GM21528 (cell line): ENCODE measurements around the gene ZWILCH.
"Not testable (repeated sequence)": the region's sequence is repeated elsewhere in the genome, so short reads cannot be mapped to it uniquely, and the experiment has no call there.

Experiments
- ATAC-seq: cut with Tn5 transposase; IDR thresholded peaks from one replicate; pipeline ENCODE4 v1.9.1; 2021; ENCODE audit warnings: mild to moderate bottlenecking, moderate library complexity; ENCODE audit not compliant: unreplicated experiment, low FRiP score

ZWILCH gene

DNA sequence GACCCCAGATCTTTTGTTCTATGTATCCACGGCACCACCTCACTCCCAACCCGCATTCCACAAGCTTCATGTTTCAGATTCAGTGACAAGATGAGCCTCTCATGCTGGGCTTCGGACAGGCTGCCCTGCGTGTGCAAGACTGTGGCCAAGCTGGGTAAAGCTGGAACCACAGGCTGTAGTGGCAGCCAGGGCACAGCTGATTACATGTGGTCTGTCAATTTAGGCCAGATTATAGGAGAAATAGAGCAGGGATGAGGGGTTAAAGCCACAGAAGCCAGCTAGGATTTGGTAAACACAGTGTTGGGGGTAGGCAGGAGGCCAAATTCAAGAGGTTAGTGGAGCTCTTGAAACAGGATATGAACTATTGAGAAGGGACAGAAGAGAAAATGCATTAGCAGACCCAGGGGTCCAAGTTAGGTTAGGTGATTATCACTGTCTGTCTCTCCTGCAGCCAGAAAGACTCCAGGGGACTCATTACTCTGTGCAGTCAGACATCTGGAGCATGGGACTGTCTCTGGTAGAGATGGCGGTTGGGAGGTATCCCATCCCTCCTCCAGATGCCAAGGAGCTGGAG, 20.5 kb upstream of the ZWILCH start:
- no peak for ATAC-seq

DNA sequence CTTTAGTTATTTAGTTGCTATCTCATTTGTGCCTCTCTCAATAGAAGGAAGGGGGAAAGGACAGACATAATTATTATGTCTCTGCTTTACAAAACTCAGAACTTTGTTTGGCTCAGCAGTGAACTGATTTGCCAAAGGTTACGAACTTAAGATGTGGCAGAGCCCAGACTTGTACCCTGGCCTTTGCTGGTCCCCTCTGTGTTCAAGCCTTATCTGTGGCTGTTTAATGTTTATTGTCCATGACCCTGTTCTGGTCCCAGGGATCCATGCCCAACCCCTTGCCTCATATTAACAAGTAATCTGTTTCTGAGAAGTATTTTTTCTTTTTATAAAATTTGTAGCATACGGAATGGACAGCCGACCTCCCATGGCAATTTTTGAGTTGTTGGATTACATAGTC, 18.2 kb upstream of the ZWILCH start:
- no peak for ATAC-seq

DNA sequence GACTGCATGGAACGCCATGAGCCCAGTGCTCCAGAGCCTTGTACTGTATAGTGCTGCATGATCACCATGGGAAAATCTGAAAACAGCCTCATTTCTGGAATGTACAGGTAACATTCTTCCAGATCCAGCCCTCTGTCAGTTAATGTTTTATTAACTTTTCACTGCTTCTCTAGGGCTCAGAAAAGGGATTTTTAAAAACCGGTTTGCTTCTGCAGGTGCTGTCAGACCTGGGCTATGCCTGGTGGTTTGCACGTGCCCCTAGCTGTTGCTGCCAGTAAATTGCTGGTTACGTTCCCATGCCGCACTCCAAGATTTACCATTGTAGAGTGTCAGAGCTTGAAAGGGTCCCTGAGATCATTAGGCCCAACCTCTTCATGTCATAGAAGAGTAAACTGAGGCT, 16.6 kb upstream of the ZWILCH start:
- no peak for ATAC-seq

DNA sequence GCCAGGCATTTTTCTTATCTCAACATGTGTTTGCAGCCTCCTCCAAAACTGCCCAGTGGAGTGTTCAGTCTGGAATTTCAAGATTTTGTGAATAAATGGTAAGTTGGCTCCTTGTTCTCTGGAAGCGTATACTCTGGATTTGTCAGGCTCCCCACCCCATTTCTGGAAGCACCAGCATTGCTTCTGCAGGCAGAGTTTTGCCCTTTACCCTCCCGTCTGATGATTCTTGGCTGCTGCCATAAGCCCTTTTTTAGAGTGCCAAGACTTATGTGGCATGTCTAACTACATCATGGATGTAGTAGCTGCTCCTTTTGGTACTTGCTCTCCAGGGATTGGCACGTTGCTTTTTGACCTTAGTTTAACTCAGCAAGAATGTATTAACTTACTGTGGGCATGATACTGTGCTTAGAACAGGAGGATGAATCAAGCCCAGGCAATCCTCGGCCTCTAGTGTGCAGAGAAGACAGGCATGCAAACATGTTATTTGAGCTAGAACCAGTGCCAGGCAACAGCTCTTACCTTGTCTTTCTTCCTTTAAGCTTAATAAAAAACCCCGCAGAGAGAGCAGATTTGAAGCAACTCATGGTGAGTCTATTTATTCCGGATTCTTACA, 15.8 kb upstream of the ZWILCH start:
- ATAC-seq = no peak

DNA sequence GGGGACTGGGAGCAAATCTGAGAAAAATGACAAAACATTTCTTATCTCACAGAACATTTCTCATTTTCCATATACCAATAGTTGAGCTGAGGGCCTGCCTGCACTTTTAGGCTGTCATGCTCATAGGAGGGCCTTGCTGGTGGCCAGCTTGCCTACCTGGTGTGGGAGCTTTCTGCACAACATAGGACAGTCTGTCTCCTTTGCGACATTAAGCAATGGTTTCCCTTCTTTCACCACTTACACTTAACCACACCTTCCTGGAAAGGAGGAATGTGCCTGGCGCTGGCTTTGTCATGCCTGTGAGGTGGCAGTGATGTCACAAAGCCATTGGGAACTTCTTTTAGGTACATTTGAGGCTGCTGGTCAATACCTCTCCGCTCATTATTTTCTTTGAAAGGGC, 13.3 kb upstream of the ZWILCH start:
- ATAC-seq = no peak

DNA sequence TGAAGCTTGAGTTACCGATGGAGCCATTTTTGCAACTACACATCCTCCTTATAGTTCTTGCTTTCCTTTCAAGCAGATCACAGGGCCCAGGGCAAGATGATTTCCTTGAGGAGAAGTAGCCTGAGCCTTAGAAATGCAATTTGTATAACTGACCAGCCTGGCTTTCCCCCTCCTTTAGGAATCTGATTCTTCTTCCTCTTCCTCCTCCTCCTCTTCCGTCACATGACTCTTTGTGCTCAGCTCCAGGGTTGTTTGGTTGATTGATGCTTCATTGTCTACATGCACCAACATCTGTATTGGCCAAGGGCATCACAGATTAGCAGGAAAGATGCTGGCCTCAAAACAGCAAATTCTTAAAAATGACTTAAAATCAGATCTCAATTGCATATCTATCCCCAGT, 10.9 kb upstream of the ZWILCH start:
- ATAC-seq = no peak

DNA sequence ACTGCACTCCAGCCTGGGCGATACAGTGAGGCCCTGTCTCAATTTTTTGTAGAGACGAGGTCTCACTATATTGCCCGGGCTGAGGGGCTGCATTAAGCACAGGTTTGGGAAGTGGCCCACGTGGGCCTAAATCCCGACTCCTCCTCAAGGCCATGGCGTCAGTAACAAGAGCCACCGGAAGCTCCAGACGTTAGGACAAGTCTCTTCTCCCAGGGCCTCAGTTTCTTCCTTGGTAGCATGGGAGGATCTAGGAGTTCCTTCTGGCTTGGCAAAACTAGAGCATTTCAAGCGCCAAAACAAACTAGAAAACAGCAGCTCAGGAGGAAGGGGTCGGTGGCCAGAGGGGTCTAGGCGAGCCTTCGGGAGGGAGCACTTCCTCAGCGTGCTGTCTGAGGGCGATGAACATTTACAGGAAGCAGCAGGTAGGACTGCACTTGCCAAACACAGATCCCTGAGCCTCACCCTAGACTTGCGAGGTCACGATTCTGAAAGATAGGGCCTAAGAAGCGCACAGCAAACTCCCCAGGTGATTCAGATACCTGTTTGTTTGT, 8.1 kb upstream of the ZWILCH start:
- ATAC-seq = no peak

DNA sequence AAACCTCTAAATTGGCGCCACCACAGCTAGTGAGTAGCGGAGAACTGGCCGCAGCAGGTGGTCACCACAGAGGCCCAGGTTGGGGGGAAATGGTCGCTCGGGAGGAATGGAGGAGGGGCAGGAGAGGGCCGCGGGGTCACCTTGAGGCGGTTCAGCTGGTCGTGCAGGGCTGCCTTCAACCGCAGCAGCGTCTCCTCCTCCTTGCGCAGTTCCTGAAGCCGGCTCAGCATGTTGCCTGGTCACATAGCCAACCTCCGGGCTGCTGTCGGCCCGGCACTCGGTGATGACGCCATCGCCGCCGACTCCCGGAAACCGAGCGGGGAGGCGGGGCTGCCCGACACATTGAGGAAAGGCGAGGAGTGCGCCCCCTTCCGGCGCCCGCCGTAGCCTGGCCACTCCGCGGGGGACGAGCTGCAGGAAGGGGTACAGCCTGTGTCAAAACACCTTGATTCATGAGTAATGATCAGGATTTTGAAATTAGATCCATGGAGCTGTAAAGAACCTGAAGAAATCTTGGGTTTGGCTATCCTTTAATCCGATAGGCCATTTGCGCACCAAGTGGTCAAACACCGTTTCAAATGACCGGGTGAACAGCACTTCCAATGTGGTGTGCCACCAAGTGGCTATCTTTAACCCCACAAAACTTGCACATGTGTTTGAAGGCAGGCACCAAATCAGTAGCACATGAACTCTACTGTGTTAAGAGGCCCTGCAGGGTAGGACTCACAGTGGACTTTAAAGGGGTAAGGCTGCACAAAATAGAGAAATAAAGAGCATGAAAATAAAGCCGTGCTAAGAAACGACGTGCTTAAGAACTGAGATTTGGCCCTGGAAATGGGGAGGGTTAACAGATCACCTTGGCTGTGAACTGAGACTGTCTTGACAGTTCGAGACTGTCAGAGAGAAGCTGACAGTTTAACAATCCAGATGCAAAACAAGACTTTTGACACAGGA, 7.3 kb upstream of the ZWILCH start, which contains the start of gene SNAPC5:
Gene SNAPC5 (minus strand): TSS at position 261 of the 954 bp plus-strand sequence. CDS start 31 bp downstream, at position 230.
- ATAC-seq = peak; percentile 74

DNA sequence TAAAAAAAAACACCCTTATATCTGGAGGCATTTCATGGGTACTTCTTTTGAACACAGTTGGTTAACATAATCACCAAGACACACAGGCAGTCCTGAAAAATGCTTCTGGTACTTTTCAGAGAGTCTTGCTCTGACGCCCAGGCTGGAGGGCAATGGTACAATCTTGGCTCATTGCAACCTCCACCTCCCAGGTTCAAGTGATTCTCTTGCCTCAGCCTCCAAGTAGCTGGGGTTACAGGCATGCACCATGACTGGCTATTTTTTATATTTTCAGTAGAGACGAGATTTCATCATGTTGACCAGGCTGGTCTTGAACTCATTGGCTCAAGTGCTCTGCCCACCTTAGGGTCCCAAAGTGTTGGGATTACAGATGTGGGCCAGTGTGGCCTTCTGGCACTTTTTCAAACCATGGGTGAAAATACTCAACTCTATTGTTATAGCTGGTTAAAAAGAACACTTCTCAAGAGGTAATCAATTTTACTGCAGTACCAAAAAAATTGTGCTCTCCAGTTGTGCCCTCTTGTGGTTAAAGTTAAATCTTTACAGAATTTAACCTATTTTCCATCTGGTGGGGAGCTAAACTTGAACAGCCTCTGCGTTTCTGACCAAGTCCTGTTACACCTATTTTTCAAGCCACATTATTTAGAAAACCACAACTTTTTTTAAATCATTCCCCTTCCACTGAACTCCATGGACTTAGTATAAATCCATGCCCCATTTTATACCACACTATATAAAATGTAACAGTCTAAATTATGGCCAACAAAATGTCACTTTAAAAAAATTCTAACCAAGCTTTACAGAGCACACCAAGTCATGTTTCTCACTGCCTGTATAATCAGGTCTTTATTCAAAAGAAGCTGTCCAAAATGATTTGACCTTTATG, 6.4 kb upstream of the ZWILCH start:
- no peak for ATAC-seq

DNA sequence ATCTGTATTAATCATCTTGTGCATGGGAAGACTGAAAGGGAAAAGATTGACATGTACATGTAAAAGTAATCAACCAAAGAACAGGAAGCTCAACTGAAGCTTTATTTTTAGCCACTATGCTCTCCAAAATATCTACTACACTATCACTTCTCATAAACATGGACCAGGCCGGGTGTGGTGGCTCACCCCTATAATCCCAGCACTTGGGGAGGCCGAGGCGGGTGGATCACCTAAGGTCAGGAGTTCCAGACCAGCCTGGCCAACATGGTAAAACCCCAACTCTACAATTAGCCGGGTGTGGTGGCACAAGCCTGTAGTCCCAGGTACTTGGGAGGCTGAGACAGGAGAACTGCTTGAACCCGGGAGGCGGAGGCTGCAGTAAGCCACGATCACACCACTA, 4.8 kb upstream of the ZWILCH start:
- not testable (repeated sequence) for ATAC-seq

DNA sequence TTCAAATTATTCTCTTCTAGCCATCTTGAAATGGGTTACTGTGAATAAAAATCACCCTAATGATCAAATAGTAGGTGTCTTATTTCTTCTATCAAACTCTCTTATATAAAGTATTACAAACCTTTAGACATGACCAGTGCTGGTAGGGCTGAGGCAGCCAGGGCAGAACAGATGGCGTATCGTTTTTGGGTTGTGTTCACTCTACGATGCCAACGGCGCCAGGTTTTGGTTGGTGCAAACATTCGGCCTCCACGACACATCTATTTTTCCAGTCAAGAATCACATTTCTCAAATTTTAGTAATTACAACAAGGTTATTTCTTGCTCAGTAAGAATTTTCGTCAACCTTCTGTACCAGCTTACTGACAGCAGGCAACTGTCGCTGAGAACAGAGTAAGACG, 2.6 kb upstream of the ZWILCH start:
- no peak for ATAC-seq

DNA sequence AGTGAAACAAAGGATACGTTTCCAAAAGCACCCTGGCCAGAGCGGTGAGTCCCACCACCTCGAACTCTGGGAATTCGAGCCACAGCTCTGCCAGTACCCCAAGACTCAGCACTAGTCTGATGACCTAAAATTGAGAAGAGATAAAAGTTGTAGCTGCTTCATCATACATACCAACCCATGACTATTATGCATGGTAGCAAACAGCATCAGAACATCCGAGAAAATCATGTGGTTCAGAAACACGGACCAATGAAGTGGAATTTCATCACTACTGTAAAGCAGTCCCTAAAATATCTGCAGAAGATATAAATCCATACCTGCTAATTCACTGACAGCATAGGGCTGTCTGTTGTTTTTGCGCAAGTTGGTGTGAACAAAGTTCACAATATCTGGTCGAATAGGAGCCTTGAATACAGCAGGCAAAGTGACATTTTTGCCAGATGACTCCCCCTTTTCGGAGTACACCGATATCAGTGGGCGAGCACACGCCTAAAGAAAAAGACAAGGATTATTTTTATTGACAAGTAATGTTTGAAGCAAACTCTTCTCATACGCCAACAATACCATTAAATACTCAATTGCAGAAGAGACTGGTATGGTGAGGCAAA, 2.0 kb upstream of the ZWILCH start:
- ATAC-seq = not testable (repeated sequence)

DNA sequence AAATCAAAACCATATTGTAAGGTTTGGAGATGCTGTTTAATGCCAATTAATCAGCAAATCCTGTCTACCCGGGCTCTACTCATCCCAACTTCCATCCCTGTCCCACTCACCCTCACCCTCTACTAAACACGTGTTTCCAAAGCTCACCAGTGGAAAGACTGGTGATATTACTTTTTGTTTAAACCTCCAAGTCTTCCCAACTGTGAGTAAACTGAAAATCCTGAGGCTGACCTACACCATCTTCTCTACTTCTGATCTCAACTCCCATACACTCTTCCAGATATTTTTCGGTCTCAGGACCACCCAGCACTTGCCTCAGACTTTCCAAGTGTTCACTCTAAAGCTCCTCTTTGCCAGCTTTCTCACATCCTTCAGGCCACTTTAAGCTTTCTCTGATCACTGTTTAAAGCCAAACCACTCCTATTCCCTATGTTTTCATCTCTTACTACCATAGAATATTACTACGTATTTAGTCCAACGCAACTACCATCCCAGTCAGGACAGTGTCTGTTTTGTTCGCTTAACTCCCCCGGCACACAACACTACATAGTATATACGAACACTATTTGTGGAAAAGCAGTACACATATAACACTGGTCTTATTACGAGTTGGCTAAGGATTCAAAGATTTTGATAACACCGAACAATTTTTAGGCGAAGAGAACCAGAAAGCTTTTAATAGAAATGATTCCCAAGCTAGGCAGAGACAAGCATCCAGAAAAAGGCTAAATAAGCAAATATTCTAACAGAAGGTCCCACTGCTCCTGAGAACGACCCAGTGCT, 1.2 kb upstream of the ZWILCH start:
- ATAC-seq = no peak

DNA sequence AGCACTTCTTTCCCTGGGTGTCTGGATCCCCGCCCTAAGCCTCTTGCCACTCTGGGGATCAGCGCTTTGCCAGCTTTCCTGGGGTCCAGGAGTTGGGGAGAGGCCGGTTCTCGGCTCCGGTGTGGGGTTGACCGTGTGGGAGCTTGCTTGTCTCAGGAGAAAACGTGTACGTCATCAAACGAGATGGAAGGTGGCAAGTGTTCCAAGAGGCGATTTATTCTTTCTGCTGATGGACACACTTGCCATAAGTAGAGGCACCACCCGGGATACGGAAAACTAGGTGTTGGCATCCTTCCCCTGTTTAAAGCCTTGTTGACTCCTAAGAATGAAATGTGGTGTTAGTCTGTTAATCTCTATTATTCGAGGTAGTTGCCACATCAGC, 295 bp downstream of the ZWILCH start:
- ATAC-seq = peak; percentile 22

DNA sequence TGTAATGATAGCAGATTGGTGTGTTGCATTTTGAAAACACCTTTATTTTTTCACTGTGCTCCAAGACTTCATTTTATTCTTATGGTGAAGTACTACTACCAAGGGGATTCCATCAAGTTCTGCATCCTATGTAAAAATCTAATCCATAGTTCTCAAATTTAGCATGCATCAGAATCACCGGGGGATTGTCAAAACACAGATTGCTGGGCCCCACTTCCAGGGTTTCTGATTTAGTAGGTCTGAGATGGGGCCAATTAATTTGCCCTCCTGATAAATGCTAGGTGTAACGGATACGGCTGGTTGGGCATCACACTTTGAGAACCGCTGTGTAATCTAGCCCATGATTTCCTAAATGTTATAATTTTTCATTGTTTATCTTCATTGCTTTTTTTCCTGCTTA, 692 bp downstream of the ZWILCH start:
- ATAC-seq = no peak

DNA sequence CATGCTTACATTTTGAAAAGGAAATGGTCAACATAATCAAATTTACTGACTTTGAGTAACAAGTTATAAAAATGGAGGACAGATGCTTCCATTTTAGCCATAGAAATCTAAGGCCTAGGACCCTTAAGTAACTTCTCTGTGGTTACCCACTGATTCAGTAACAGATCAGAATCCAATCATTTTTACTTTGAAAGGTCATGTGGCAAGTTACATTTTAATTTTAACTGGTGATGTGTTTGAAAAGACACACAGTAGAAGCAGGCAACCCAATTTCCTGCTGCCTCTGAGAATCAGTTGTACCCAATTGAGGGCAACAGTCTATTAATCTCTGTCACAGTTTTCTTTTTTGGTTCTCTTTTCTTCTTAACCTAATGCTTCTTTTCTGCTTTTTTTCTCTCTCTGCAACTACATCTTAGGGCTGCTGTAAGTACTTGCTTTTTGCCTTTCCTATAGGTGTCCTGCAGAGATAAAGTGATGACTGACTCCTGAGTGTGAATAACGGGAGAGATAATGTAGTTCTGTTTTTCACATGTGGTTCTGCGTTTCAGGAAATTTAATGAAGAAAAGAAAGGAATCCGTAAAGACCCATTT, 3.3 kb downstream of the ZWILCH start:
- ATAC-seq = no peak

DNA sequence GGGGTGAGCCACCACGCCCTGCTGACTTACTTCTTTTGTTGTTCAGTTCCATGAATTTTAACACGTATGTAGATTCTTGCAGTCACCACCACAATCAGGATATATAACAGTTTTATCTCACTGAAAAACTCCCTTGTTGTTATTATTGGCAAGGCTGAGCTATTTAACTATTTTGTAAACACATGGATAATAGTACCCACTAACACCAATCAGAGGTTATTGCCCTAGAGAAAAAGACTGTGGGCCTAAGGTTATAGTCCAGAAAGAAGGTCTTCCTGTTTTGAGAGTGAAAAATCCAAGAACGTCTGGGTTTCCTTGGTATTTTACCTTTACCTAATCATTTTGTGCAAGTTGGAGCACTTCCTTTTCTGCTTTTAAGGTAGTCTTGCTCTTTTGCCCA, 9.5 kb downstream of the ZWILCH start:
- ATAC-seq = no peak

DNA sequence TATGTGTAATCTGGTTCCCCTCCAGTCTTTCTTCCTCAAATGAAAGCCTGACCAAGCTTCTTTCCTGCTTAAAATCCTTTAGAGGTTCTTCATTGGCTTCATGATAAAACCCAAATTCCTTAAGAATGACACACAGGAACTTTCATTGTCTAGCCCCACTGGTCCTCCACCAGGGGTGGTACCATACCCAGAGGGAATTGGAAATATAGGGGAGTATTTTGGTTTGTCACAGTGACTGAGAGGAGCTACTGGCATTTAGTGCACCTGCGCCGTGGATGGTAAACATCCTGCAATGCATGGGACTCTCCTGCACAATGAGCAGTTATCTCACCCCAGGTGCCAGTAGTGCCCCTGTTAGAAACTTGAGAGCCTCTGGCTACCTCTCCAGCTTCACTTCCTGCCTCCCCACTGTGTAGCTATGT, 10.8 kb downstream of the ZWILCH start:
- no peak for ATAC-seq

DNA sequence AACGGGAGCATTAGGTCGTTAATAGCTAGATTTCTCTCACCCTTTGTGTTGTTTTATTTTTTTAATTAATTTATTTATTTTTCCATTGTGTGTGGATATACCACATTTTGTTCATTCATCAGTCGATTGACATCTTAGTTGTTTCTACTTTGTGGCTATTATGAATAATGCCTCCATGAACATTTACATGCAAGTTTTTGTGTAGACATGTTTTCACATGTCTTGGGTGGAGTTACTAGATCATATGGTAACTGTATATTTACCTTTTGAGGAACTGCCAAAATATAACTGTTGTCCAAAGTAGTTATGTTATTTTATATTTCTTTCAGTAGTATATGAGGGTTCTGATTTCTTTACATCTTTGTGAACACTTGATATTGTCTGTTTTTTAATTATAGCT, 18.8 kb downstream of the ZWILCH start:
- ATAC-seq = no peak
